GM12878 (cell line): ENCODE data around the gene SEC23IP. TPM values are rescaled to one million over a fixed set of nuclear protein-coding genes. Genes with fewer than 3 reads are reported as not detected.

Source experiments
- ATAC-seq: fragments of 200-7000 bp; cut with Tn5 transposase; 3 replicates; pipeline ENCODE4 v1.9.1; 2020; ENCODE audit warnings: mild to moderate bottlenecking, moderate library complexity
- BruUV-seq: library from RNA; stranded (reverse); fragments of 400-500 nt; replicated peaks from 2 replicates; lab custom pipeline; 2021; lab: Mats Ljungman, UMichigan
- CTCF ChIA-PET: fragments of 300-600 bp; sonication (Branson Sonifier 250); formaldehyde crosslinking; extraction: SDS; loops from one replicate; lab custom pipeline; 2021; ENCODE audit warnings: inconsistent platforms; lab: Yijun Ruan, JAX
- POLR2A ChIA-PET: fragments of 350-600 bp; formaldehyde crosslinking; extraction: SDS; loops from one replicate; lab custom pipeline; 2021; ENCODE audit warnings: inconsistent platforms; lab: Charles Lee
- RAD21 ChIA-PET: fragments of 300-600 bp; sonication (Branson Sonifier 250); formaldehyde crosslinking; loops from one replicate; lab custom pipeline; 2023; ENCODE audit warnings: antibody characterized with exemption; ENCODE audit not compliant: unreplicated experiment; lab: Charles Lee
- SMC1A ChIA-PET: fragments of 300-600 bp; sonication (Branson Sonifier 250); formaldehyde crosslinking; loops from one replicate; lab custom pipeline; 2023; ENCODE audit not compliant: unreplicated experiment, uncharacterized antibody; lab: Charles Lee
- DNase-seq: peaks from one replicate; pipeline ENCODE4 v3.0.0-alpha.2; 2011; ENCODE audit warnings: low read depth, low spot score
- FAIRE-seq: peaks from 3 replicates; lab custom pipeline; 2011; peaks lifted over from hg19 to GRCh38; lab: Jason Lieb, UNC
- H2AFZ ChIP-seq: 2 replicates; pipeline ENCODE4 v1.6.0; 2011; ENCODE audit warnings: low read depth, low read length, control low read depth; ENCODE audit not compliant: control insufficient read depth
- H3K27ac ChIP-seq: 2 replicates; pipeline ENCODE4 v1.5.1; 2011; ENCODE audit warnings: control low read depth; ENCODE audit not compliant: control insufficient read depth, insufficient read depth
- H3K27me3 ChIP-seq, 2 experiments: replicated peaks in 1 of 2; 2 replicates each; pipeline versions ENCODE4 v1.6.0 to v1.6.1; 2011; ENCODE audit warnings: low read length in 1 of 2; ENCODE audit not compliant: control insufficient read depth in 2 of 2, insufficient read depth in 2 of 2
- H3K36me3 ChIP-seq, 2 experiments: 2 replicates each; pipeline ENCODE4 v1.5.1; 2011; ENCODE audit warnings: low read length in 1 of 2; ENCODE audit not compliant: control insufficient read depth in 2 of 2, insufficient read depth in 2 of 2
- H3K4me1 ChIP-seq: 2 replicates; pipeline ENCODE4 v1.6.1; 2011; ENCODE audit warnings: mild to moderate bottlenecking, low read length, moderate library complexity, mixed read lengths; ENCODE audit not compliant: control insufficient read depth, insufficient read depth
- H3K4me2 ChIP-seq: 2 replicates; pipeline ENCODE4 v1.6.0; 2011; ENCODE audit warnings: control low read depth; ENCODE audit not compliant: control insufficient read depth, insufficient read depth
- H3K4me3 ChIP-seq: fragments of 200-600 bp; sonication (generic); 2 replicates; pipeline ENCODE4 v1.5.1; 2016
- H3K79me2 ChIP-seq: 2 replicates; pipeline ENCODE4 v1.6.0; 2011; ENCODE audit warnings: low read length; ENCODE audit not compliant: control insufficient read depth, insufficient read depth
- H3K9ac ChIP-seq: 2 replicates; pipeline ENCODE4 v1.8.0; 2011; ENCODE audit warnings: low read length, control low read depth, mixed read lengths; ENCODE audit not compliant: control insufficient read depth, insufficient read depth
- H3K9me3 ChIP-seq: replicated peaks from 3 replicates; pipeline ENCODE4 v1.5.1; 2011; ENCODE audit warnings: mild to moderate bottlenecking, low read length; ENCODE audit not compliant: control insufficient read depth, insufficient read depth
- H4K20me1 ChIP-seq: 2 replicates; pipeline ENCODE4 v1.6.0; 2011; ENCODE audit not compliant: control insufficient read depth, insufficient read depth
- CREM ChIP-seq: IDR thresholded peaks from 2 replicates; pipeline ENCODE4 v1.6.1; 2014; ENCODE audit warnings: antibody characterized with exemption, low read depth
- E4F1 ChIP-seq: fragments of 450-650 bp; IDR thresholded peaks from 2 replicates; pipeline ENCODE4 v1.6.1; 2018; ENCODE audit warnings: borderline replicate concordance, mild to moderate bottlenecking; ENCODE audit not compliant: partially characterized antibody
- LARP7 ChIP-seq: fragments of 450-650 bp; IDR thresholded peaks from 2 replicates; pipeline ENCODE4 v1.6.1; 2017; ENCODE audit warnings: mild to moderate bottlenecking
- NFXL1 ChIP-seq: fragments of 450-650 bp; IDR thresholded peaks from 2 replicates; pipeline ENCODE4 v1.6.1; 2017; ENCODE audit warnings: antibody characterized with exemption, mild to moderate bottlenecking, borderline replicate concordance
- NFYB ChIP-seq: IDR thresholded peaks from 2 replicates; pipeline ENCODE4 v1.6.1; 2011; ENCODE audit warnings: low read depth, mild to moderate bottlenecking, low read length, improper control_type of control experiment, moderate library complexity; ENCODE audit not compliant: insufficient read depth
- NR2C2 ChIP-seq: IDR thresholded peaks from 2 replicates; pipeline ENCODE4 v1.6.1; 2011; ENCODE audit warnings: borderline replicate concordance, low read depth; ENCODE audit not compliant: control insufficient read depth, insufficient read length
- NR2F1 ChIP-seq: fragments of 450-650 bp; conservative IDR thresholded peaks from 2 replicates; pipeline ENCODE4 v1.6.1; 2017; ENCODE audit warnings: mild to moderate bottlenecking
- SIN3A ChIP-seq: IDR thresholded peaks from 2 replicates; pipeline ENCODE4 v1.6.1; 2012; ENCODE audit warnings: low read depth, low read length, improper control_type of control experiment
- SKIL ChIP-seq: fragments of 450-650 bp; IDR thresholded peaks from 2 replicates; pipeline ENCODE4 v1.6.1; 2017; ENCODE audit warnings: mild to moderate bottlenecking, low read depth, inconsistent platforms; ENCODE audit not compliant: poor library complexity, severe bottlenecking
- SMAD1 ChIP-seq: fragments of 450-650 bp; IDR thresholded peaks from 2 replicates; pipeline ENCODE4 v1.6.1; 2018; ENCODE audit warnings: mild to moderate bottlenecking, low read depth; ENCODE audit not compliant: partially characterized antibody
- SMAD5 ChIP-seq: IDR thresholded peaks from 2 replicates; pipeline ENCODE4 v1.6.1; 2016; ENCODE audit warnings: antibody characterized with exemption, low read depth
- STAT3 ChIP-seq: IDR thresholded peaks from 2 replicates; pipeline ENCODE4 v1.6.1; 2011; ENCODE audit warnings: low read depth, low read length, improper control_type of control experiment
- ZNF217 ChIP-seq: fragments of 450-650 bp; IDR thresholded peaks from 2 replicates; pipeline ENCODE4 v1.6.1; 2017; ENCODE audit warnings: antibody characterized with exemption, mild to moderate bottlenecking
- ZNF384 ChIP-seq: IDR thresholded peaks from 2 replicates; pipeline ENCODE4 v1.6.1; 2012; ENCODE audit warnings: low read depth, mild to moderate bottlenecking, low read length, improper control_type of control experiment, borderline replicate concordance
- WGBS: methylation state at CpG from one replicate; pipeline ENCODE4 v1.1.6; 2016; ENCODE audit warnings: low lambda C conversion rate; ENCODE audit not compliant: insufficient replicate concordance, insufficient coverage; ENCODE audit errors: missing lambda C conversion rate; 5-methylcytosine and 5-hydroxymethylcytosine counted together
- in situ Hi-C: fragments of 300-500 bp; cut with MboI; formaldehyde crosslinking; loops from 9 replicates; pipeline ENCODE4 v1.14.3; 2018; ENCODE audit warnings: mixed read lengths
- intact Hi-C: fragments of 100-400 bp; cut with micrococcal nuclease; formaldehyde crosslinking; loops from one replicate; pipeline ENCODE4 v1.14.2; 2022; ENCODE audit not compliant: unreplicated experiment
- polyA plus RNA-seq, 11 experiments: library from polyadenylated mRNA; depleted of rRNA in 4 of 11; unstranded in 6 of 11; stranded (reverse) in 5 of 11; fragments of >200 nt; fragmentation: Nextera tagmentation in 4 of 11; fragmentation: Illumina TruSeq in 1 of 11; extraction: Ambion mirVana in 4 of 11; extraction: Trizol in 1 of 11; gene quantifications; 1 replicate in 1 of 11; 2 replicates in 10 of 11; pipeline versions ENCODE4 v1.2.1 to v1.2.3, GENCODE V29; 2011 to 2016; ENCODE audit warnings: inconsistent platforms in 2 of 11, missing spikeins in 2 of 11, low read depth in 1 of 11
- total RNA-seq, 4 experiments: library from RNA; depleted of rRNA in 3 of 4; stranded (reverse); fragments of >200 nt in 3 of 4; fragmentation: Illumina TruSeq in 1 of 4; extraction: Trizol in 1 of 4; gene quantifications; 2 replicates each; pipeline versions ENCODE4 v1.2.1 to v1.2.3, GENCODE V29; 2013 to 2021
- TF ChIP-seq, protein P1 (sequence below): IDR thresholded peaks from 2 replicates; pipeline ENCODE4 v1.6.1; 2011; ENCODE audit warnings: borderline replicate concordance, low read depth, mild to moderate bottlenecking, moderate library complexity, low read length; ENCODE audit not compliant: insufficient read depth, poor library complexity, severe bottlenecking
- TF ChIP-seq, protein P2 (sequence below): IDR thresholded peaks from 2 replicates; pipeline ENCODE4 v1.6.1; 2012; ENCODE audit warnings: low read depth, low read length, improper control_type of control experiment

Gene SEC23IP
- total and polyA plus RNA-seq, 10 of the 15 experiments (the other 5 are each of a cell fraction or from before 2014, with no cell fraction given) = 15.1 to 82.5 (median 36.0) TPM

DNA sequence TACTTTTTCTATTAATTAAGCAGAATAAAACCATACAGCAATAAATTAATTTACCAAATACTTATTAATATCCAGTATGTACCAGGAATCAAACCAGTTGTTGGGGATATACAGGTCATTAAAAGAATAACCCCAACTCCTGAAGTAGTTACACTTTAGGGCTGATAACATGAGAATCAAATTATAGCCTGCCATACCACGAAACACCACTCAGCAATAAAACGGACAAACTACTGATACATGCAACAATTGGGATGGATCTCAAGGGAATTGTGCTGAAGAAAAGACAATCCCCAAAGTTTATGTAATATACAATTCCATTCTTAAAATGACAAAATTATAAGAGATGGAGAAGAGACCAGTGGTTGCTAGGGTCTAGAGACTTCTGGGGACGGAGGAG lies 42.6 kb upstream of the SEC23IP start:
- in situ Hi-C loops (no loop called here), intact Hi-C loops (no loop called here)
- Histone ChIP-seq H3K27me3 (no peaks in the 10 kb centered on the region), H3K4me3 (no peak overlapping the region), H3K79me2 (no peaks in the 10 kb centered on the region), H3K27ac (no peak overlapping the region), H4K20me1 (no peaks in the 10 kb centered on the region), H3K36me3 (peaks cover 9 to 40% of the 10 kb centered on the region in 2 experiments), H3K9ac (no peak overlapping the region), H3K4me2 (no peak overlapping the region), H2AFZ (no peak overlapping the region), H3K9me3 (no peaks in the 10 kb centered on the region), H3K4me1 (no peaks in the 10 kb centered on the region)
- no TSS peak for BruUV-seq
- FAIRE-seq = no peak
- 85% methylated on average over 3 of the region's 3 CpGs for WGBS
- SMC1A ChIA-PET = interaction anchor here (1.3 to 1.8 kb wide), 3 partner anchors 8 to 99 kb away, joined by 4 to 7 read pairs (median 7); no protein-coding TSS in a partner anchor
- no peak for ATAC-seq
- POLR2A ChIA-PET = no interaction called here
- no peak for DNase-seq
- CTCF ChIA-PET = interaction anchor here (0.9 to 1.7 kb wide), 3 partner anchors 10 to 164 kb away, joined by 4 to 6 read pairs (median 5); no protein-coding TSS in a partner anchor
- RAD21 ChIA-PET = no interaction called here
- TF ChIP-seq NFXL1 (no peak), ZNF217 (no peak), STAT3 (no peak), NR2F1 (no peak), LARP7 (no peak), CREM (no peak), NFYB (no peak), NR2C2 (no peak), SKIL (no peak), SMAD5 (no peak), E4F1 (no peak), SIN3A (no peak), SMAD1 (no peak), ZNF384 (no peak)
- TF ChIP-seq, protein P1, sequence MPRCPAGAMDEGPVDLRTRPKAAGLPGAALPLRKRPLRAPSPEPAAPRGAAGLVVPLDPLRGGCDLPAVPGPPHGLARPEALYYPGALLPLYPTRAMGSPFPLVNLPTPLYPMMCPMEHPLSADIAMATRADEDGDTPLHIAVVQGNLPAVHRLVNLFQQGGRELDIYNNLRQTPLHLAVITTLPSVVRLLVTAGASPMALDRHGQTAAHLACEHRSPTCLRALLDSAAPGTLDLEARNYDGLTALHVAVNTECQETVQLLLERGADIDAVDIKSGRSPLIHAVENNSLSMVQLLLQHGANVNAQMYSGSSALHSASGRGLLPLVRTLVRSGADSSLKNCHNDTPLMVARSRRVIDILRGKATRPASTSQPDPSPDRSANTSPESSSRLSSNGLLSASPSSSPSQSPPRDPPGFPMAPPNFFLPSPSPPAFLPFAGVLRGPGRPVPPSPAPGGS = no peak
- TF ChIP-seq, protein P2, sequence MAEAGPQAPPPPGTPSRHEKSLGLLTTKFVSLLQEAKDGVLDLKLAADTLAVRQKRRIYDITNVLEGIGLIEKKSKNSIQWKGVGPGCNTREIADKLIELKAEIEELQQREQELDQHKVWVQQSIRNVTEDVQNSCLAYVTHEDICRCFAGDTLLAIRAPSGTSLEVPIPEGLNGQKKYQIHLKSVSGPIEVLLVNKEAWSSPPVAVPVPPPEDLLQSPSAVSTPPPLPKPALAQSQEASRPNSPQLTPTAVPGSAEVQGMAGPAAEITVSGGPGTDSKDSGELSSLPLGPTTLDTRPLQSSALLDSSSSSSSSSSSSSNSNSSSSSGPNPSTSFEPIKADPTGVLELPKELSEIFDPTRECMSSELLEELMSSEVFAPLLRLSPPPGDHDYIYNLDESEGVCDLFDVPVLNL = no peak
